GM19397 (cell line): Measurements from ENCODE around the gene AKAP13.

Experiments
- ATAC-seq: cut with Tn5 transposase; IDR thresholded peaks from one replicate; pipeline ENCODE4 v1.9.1; 2021; ENCODE audit warnings: mild to moderate bottlenecking, moderate library complexity; ENCODE audit not compliant: unreplicated experiment

The AKAP13 gene

GRCh38 chr15:85749261-85750151 lies 369.1 kb downstream of the AKAP13 start:
- ATAC-seq: no peak

- ATAC-seq: no peak
Observed at GRCh38 chr15:85750319-85751290, 370.2 kb downstream of the AKAP13 start.

GRCh38 chr15:85751291-85752123 lies 371.1 kb downstream of the AKAP13 start:
- no peak for ATAC-seq

- no peak for ATAC-seq
Observed at GRCh38 chr15:85752124-85752475, 371.7 kb downstream of the AKAP13 start.

GRCh38 chr15:85752491-85752961 lies 372.1 kb downstream of the AKAP13 start:
- ATAC-seq: no peak

GRCh38 chr15:85753261-85753660 lies 372.9 kb downstream of the AKAP13 start:
- no peak for ATAC-seq

GRCh38 chr15:85753791-85754452 lies 373.5 kb downstream of the AKAP13 start:
- no peak for ATAC-seq

GRCh38 chr15:85754989-85755388 lies 374.6 kb downstream of the AKAP13 start:
- ATAC-seq: no peak

GRCh38 chr15:85755471-85755870 lies 375.1 kb downstream of the AKAP13 start:
- ATAC-seq: no peak

GRCh38 chr15:85755942-85756341 lies 375.5 kb downstream of the AKAP13 start:
- ATAC-seq: no peak

GRCh38 chr15:85756411-85757072 lies 376.1 kb downstream of the AKAP13 start:
- ATAC-seq: no peak

- ATAC-seq: no peak
Observed at GRCh38 chr15:85757073-85757938, 376.9 kb downstream of the AKAP13 start.

GRCh38 chr15:85757939-85758654 lies 377.7 kb downstream of the AKAP13 start:
- ATAC-seq: no peak

GRCh38 chr15:85758655-85758978 lies 378.2 kb downstream of the AKAP13 start:
- no peak for ATAC-seq

GRCh38 chr15:85759376-85759775 lies 379.0 kb downstream of the AKAP13 start:
- no peak for ATAC-seq

- no peak for ATAC-seq
Observed at GRCh38 chr15:85760049-85760448, 379.6 kb downstream of the AKAP13 start.

- no peak for ATAC-seq
Observed at GRCh38 chr15:85760531-85761371, 380.3 kb downstream of the AKAP13 start.
